Endothelial cell of umbilical vein (primary cell): ENCODE results near the gene KIAA1614. TPM values are rescaled to one million over a fixed set of nuclear protein-coding genes. Genes with fewer than 3 reads are reported as not detected.

Source experiments
- BruUV-seq: library from RNA; stranded (reverse); fragments of 400-500 nt; replicated peaks from 2 replicates; lab custom pipeline; 2021; lab: Mats Ljungman, UMichigan
- CTCF ChIA-PET: fragments of 300-600, 350-600 bp; sonication (Branson Sonifier 250); formaldehyde crosslinking; loops from one replicate; lab custom pipeline; 2021; ENCODE audit warnings: antibody characterized with exemption, inconsistent platforms; lab: Charles Lee
- POLR2A ChIA-PET: fragments of 300-600, 350-600 bp; sonication (Branson Sonifier 250); formaldehyde crosslinking; loops from one replicate; lab custom pipeline; 2021; ENCODE audit warnings: antibody characterized with exemption, inconsistent platforms; lab: Charles Lee
- DNase-seq: peaks from one replicate; pipeline ENCODE4 v3.0.0-alpha.2; 2011; ENCODE audit warnings: low read depth, low spot score
- FAIRE-seq: peaks from 2 replicates; lab custom pipeline; 2011; peaks lifted over from hg19 to GRCh38; lab: Jason Lieb, UNC
- H2AFZ ChIP-seq: 2 replicates; pipeline ENCODE4 v1.6.0; 2012; ENCODE audit warnings: low read depth, low read length, control low read depth, inconsistent platforms
- H3K27ac ChIP-seq: 2 replicates; pipeline ENCODE4 v1.5.1; 2011; ENCODE audit warnings: low read depth, mild to moderate bottlenecking, control low read depth, low read length, moderate library complexity; ENCODE audit not compliant: insufficient read depth
- H3K27me3 ChIP-seq, 2 experiments: 2 replicates each; pipeline versions ENCODE4 v1.6.0 to v1.6.1; 2011; ENCODE audit warnings: low read length in 2 of 2, mixed read lengths in 1 of 2; ENCODE audit not compliant: control insufficient read depth in 2 of 2, insufficient read depth in 2 of 2
- H3K36me3 ChIP-seq, 2 experiments: 2 replicates in 1 of 2; 3 replicates in 1 of 2; pipeline ENCODE4 v1.5.1; 2011; ENCODE audit warnings: low read length in 2 of 2, mild to moderate bottlenecking in 1 of 2, moderate library complexity in 1 of 2; ENCODE audit not compliant: control insufficient read depth in 2 of 2, insufficient read depth in 2 of 2; ENCODE audit errors: extremely low read depth in 1 of 2
- H3K4me1 ChIP-seq: 3 replicates; pipeline ENCODE4 v1.5.1; 2011; ENCODE audit warnings: mild to moderate bottlenecking, low read length; ENCODE audit not compliant: control insufficient read depth, insufficient read depth; ENCODE audit errors: extremely low read depth
- H3K4me2 ChIP-seq: 2 replicates; pipeline ENCODE4 v1.6.1; 2011; ENCODE audit warnings: low read length, control low read depth, mixed read lengths; ENCODE audit not compliant: insufficient read depth
- H3K4me3 ChIP-seq, 3 experiments: fragments of 200-600 bp in 1 of 3; sonication (generic), shearing (Covaris generic) in 1 of 3; replicated peaks in 1 of 3; 2 replicates each; pipeline ENCODE4 v1.5.1; 2011 to 2016; ENCODE audit warnings: control low read depth in 3 of 3, low read length in 3 of 3, mild to moderate bottlenecking in 2 of 3, inconsistent platforms in 1 of 3, low read depth in 1 of 3, moderate library complexity in 1 of 3; ENCODE audit not compliant: insufficient read depth in 1 of 3
- H3K79me2 ChIP-seq: 2 replicates; pipeline ENCODE4 v1.6.0; 2012; ENCODE audit warnings: low read length, inconsistent platforms; ENCODE audit not compliant: control insufficient read depth, insufficient read depth
- H3K9ac ChIP-seq: replicated peaks from 2 replicates; pipeline ENCODE3; 2011; ENCODE audit warnings: low read length, control low read depth; ENCODE audit not compliant: insufficient read depth; ENCODE audit errors: extremely low read depth
- H3K9me1 ChIP-seq: replicated peaks from 3 replicates; pipeline ENCODE4 v1.6.0; 2011; ENCODE audit warnings: mild to moderate bottlenecking, low read length; ENCODE audit not compliant: control insufficient read depth, insufficient read depth; ENCODE audit errors: extremely low read depth
- H3K9me3 ChIP-seq: replicated peaks from 2 replicates; pipeline ENCODE4 v1.5.1; 2012; ENCODE audit warnings: low read length, inconsistent platforms; ENCODE audit not compliant: control insufficient read depth, insufficient read depth
- H4K20me1 ChIP-seq: replicated peaks from 2 replicates; pipeline ENCODE3; 2011; ENCODE audit warnings: mild to moderate bottlenecking, low read length; ENCODE audit not compliant: control insufficient read depth, insufficient read depth; ENCODE audit errors: extremely low read depth
- CTCF ChIP-seq, 2 donors: IDR thresholded peaks; 1 replicate in 1 of 2; 2 replicates in 1 of 2; pipeline ENCODE4 v1.5.1; 2011; ENCODE audit warnings: low read length in 2 of 2, mild to moderate bottlenecking in 2 of 2, moderate library complexity in 2 of 2, control low read depth in 1 of 2, inconsistent platforms in 1 of 2, low read depth in 1 of 2; ENCODE audit not compliant: insufficient read depth in 1 of 2; ENCODE audit errors: extremely low read depth in 1 of 2
- EZH2 ChIP-seq: IDR thresholded peaks from 2 replicates; pipeline ENCODE4 v1.6.1; 2012; ENCODE audit warnings: borderline replicate concordance, low read depth, mild to moderate bottlenecking, moderate library complexity, low read length, inconsistent platforms; ENCODE audit not compliant: severe bottlenecking
- FOS ChIP-seq: IDR thresholded peaks from 2 replicates; pipeline ENCODE4 v1.6.1; 2011; ENCODE audit warnings: mild to moderate bottlenecking, low read length, moderate library complexity, borderline replicate concordance; ENCODE audit not compliant: insufficient read depth
- GATA2 ChIP-seq: IDR thresholded peaks from 2 replicates; pipeline ENCODE4 v1.7.0; 2011; ENCODE audit warnings: low read depth, mild to moderate bottlenecking, moderate library complexity, mixed read lengths, low read length; ENCODE audit not compliant: insufficient read length, insufficient read depth
- JUN ChIP-seq: IDR thresholded peaks from 2 replicates; pipeline ENCODE4 v1.6.1; 2011; ENCODE audit warnings: borderline replicate concordance, low read depth; ENCODE audit not compliant: insufficient read length, insufficient read depth
- MAX ChIP-seq: IDR thresholded peaks from 2 replicates; pipeline ENCODE4 v1.6.1; 2011; ENCODE audit not compliant: insufficient read depth, insufficient read length
- MYC ChIP-seq: IDR thresholded peaks from one replicate; pipeline ENCODE4 v1.6.1; 2011; ENCODE audit warnings: mild to moderate bottlenecking, low read depth, low read length
- POLR2A ChIP-seq: IDR thresholded peaks from 2 replicates; pipeline ENCODE4 v1.6.1; 2012; ENCODE audit warnings: low read depth, mild to moderate bottlenecking, control low read depth, low read length
- POLR2AphosphoS5 ChIP-seq: IDR thresholded peaks from 2 replicates; pipeline ENCODE4 v1.6.1; 2012; ENCODE audit warnings: low read depth, mild to moderate bottlenecking, control low read depth, low read length, moderate library complexity; ENCODE audit not compliant: insufficient read depth
- dilution Hi-C: fragments of 300-500 bp; cut with MboI; formaldehyde crosslinking; loops from one replicate; pipeline ENCODE4 v1.15.0; 2019; ENCODE audit warnings: low sequenced_read_pairs; ENCODE audit not compliant: extremely low pct_ligation_motif_present
- intact Hi-C: fragments of 100-400 bp; cut with micrococcal nuclease; formaldehyde crosslinking; loops from one replicate; pipeline ENCODE4 v1.10.0; 2022
- polyA plus RNA-seq, 4 experiments: library from polyadenylated mRNA; depleted of rRNA in 3 of 4; stranded (reverse) in 3 of 4; unstranded in 1 of 4; fragments of >200 nt; gene quantifications; 2 replicates each; pipeline versions ENCODE4 v1.2.1 to v1.2.3, GENCODE V29; 2011 to 2012; ENCODE audit warnings: missing spikeins in 1 of 4
- total RNA-seq: library from RNA; stranded (reverse); gene quantifications from 2 replicates; pipeline ENCODE4 v1.2.3, GENCODE V29; 2021

The KIAA1614 gene
- total and polyA plus RNA-seq, 2 donors (not counting 3 experiments of a cell fraction or from before 2014, with no cell fraction given): 1.0 to 2.0 TPM

DNA sequence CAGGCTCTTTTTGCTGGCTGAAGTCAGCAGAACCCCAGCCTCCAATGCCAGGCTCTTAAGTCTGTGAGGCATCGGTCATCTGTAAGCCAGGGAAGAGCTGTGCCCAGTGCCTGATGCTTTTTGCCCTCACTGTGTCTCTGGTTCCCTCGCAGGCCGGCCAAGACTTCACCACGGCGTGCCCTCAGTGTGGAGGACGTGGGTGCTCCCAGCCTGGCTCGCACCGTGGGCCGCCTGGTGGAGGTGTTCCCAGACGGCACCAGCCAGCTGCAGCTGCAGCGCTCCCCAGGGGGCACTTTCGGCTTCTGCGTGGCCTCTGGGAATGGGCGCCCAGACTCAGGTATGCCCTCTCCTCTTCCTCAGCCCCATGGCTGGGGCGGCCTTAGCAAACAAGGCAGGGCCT lies 32.5 kb downstream of the KIAA1614 start:
- H3K4me3 ChIP-seq: no peak overlapping the region
- no peak for FAIRE-seq
- no peak overlapping the region for H2AFZ ChIP-seq
- intact Hi-C loops: no loop called here
- no peak overlapping the region for H3K4me2 ChIP-seq
- no peaks in the 10 kb centered on the region for H3K79me2 ChIP-seq
- no peaks in the 10 kb centered on the region for H3K9me1 ChIP-seq
- no peak overlapping the region for H3K9ac ChIP-seq
- ChIA-PET POLR2A (no interaction called here), CTCF (interaction anchor here (1.0 kb wide), 1 partner anchor 63 kb away, joined by 4 read pairs; no protein-coding TSS in a partner anchor)
- BruUV-seq: no TSS peak
- dilution Hi-C loops: no loop called here
- no peaks in the 10 kb centered on the region for H3K9me3 ChIP-seq
- no peaks in the 10 kb centered on the region for H4K20me1 ChIP-seq
- H3K27me3 ChIP-seq: no peaks in the 10 kb centered on the region
- no peak overlapping the region for H3K27ac ChIP-seq
- no peak for TF ChIP-seq FOS
- no peak for TF ChIP-seq GATA2
- no peak for TF ChIP-seq MAX
- peaks cover 0 to 5% of the 10 kb centered on the region in 2 experiments for H3K36me3 ChIP-seq
- no peak for DNase-seq
- no peaks in the 10 kb centered on the region for H3K4me1 ChIP-seq

- Histone ChIP-seq H3K4me3 (no peak overlapping the region), H3K4me2 (no peak overlapping the region), H2AFZ (no peak overlapping the region), H3K4me1 (no peaks in the 10 kb centered on the region), H3K9ac (no peak overlapping the region), H3K27ac (no peak overlapping the region), H3K36me3 (peaks cover 0 to 8% of the 10 kb centered on the region in 2 experiments), H3K79me2 (no peaks in the 10 kb centered on the region), H3K27me3 (no peaks in the 10 kb centered on the region), H3K9me1 (no peaks in the 10 kb centered on the region), H3K9me3 (no peaks in the 10 kb centered on the region), H4K20me1 (no peaks in the 10 kb centered on the region)
- CTCF ChIA-PET: interaction anchor here (1.0 kb wide), 1 partner anchor 64 kb away, joined by 4 read pairs; no protein-coding TSS in a partner anchor
- dilution Hi-C loops: no loop called here
- POLR2A ChIA-PET: no interaction called here
- intact Hi-C loops: no loop called here
- no peak for FAIRE-seq
- no peak for DNase-seq
- no TSS peak for BruUV-seq
- TF ChIP-seq POLR2AphosphoS5 (no peak), CTCF (IDR thresholded peaks at IDR 0.05; ENCODE audit: extremely low read depth in 1 of 2, insufficient read depth in 1 of 2, low read depth in 1 of 2, low read length in 2 of 2) (no peak), JUN (no peak), FOS (no peak), MYC (no peak), MAX (no peak), EZH2 (no peak), GATA2 (no peak), POLR2A (no peak)
These were observed 32.9 kb downstream of the KIAA1614 start for GRCh38 chr1:180945551-180945950.
